Activated CD4-positive, alpha-beta T cell treated with anti-CD3 and anti-CD28 coated beads, Interleukin-2, amount 50 U/mL, for 48 hours (primary cell): ENCODE measurements around the gene RNF138.
"Not testable (repeated sequence)": the region's sequence is repeated elsewhere in the genome, so short reads cannot be mapped to it uniquely, and the experiment has no call there.

Experiments
- DNase-seq, 2 experiments: peaks; one replicate each; pipeline ENCODE4 v3.0.0-alpha.2; 2020

RNF138 gene

GRCh38 chr18:32096946-32097345 is 5.3 kb downstream of the RNF138 start:
- DNase-seq: no peak

- DNase-seq: no peak
Measured at GRCh38 chr18:32104516-32104915, 12.8 kb downstream of the RNF138 start.

- DNase-seq: no peak
Measured at GRCh38 chr18:32110005-32110404, 18.3 kb downstream of the RNF138 start.

GRCh38 chr18:32111706-32112105 is 20.0 kb downstream of the RNF138 start:
- no peak for DNase-seq

GRCh38 chr18:32112826-32113225 is 21.2 kb downstream of the RNF138 start:
- DNase-seq: no peak

GRCh38 chr18:32114293-32114942 is 22.7 kb downstream of the RNF138 start:
- DNase-seq: no peak

GRCh38 chr18:32122039-32122438 is 30.4 kb downstream of the RNF138 start:
- no peak for DNase-seq

- no peak for DNase-seq
Measured at GRCh38 chr18:32126538-32126937, 34.9 kb downstream of the RNF138 start.

GRCh38 chr18:32135625-32136024 is 44.0 kb downstream of the RNF138 start:
- no peak for DNase-seq

- no peak for DNase-seq
Measured at GRCh38 chr18:32138332-32138982, 46.8 kb downstream of the RNF138 start.

- DNase-seq: no peak
Measured at GRCh38 chr18:32139835-32140283, 48.2 kb downstream of the RNF138 start.

GRCh38 chr18:32148185-32148870 is 56.7 kb downstream of the RNF138 start:
- DNase-seq: no peak

GRCh38 chr18:32152705-32153448 is 61.2 kb downstream of the RNF138 start:
- no peak for DNase-seq

GRCh38 chr18:32156855-32157254 is 65.2 kb downstream of the RNF138 start:
- no peak for DNase-seq

GRCh38 chr18:32157580-32157979 is 65.9 kb downstream of the RNF138 start:
- no peak for DNase-seq

- peak; percentile 65 to 75 for DNase-seq
Measured at GRCh38 chr18:32158108-32158624, 66.5 kb downstream of the RNF138 start.

GRCh38 chr18:32158631-32159030 is 67.0 kb downstream of the RNF138 start:
- not testable (repeated sequence) for DNase-seq

GRCh38 chr18:32160547-32160946 is 68.9 kb downstream of the RNF138 start:
- no peak for DNase-seq

- no peak for DNase-seq
Measured at GRCh38 chr18:32167980-32168730, 76.5 kb downstream of the RNF138 start.

GRCh38 chr18:32173654-32174053 is 82.0 kb downstream of the RNF138 start:
- no peak for DNase-seq

GRCh38 chr18:32174719-32175118 is 83.0 kb downstream of the RNF138 start:
- DNase-seq: no peak

GRCh38 chr18:32175265-32175664 is 83.6 kb downstream of the RNF138 start:
- DNase-seq: no peak
